ENCODE results near the gene MEGF10.

- TF ChIP-seq CTCF (IDR thresholded peaks at IDR 0.05): no peak
- TF ChIP-seq POLR2A (IDR thresholded peaks at IDR 0.05): no peak
Measured at GRCh38 chr5:127340606-127341005, 50.0 kb downstream of the MEGF10 start.
